Retina (tissue), 1 donor: ENCODE measurements around the gene RAET1L.
"Not testable (repeated sequence)": the region's sequence is repeated elsewhere in the genome, so short reads cannot be mapped to it uniquely, and the experiment has no call there.

Experiments
- DNase-seq: peaks from one replicate; pipeline ENCODE4 v3.0.0-alpha.2; 2016

RAET1L gene

GRCh38 chr6:149990212-149990660 is 35.1 kb downstream of the RAET1L start:
- DNase-seq, result peak; percentile 65

GRCh38 chr6:149988550-149989346 is 36.6 kb downstream of the RAET1L start:
- DNase-seq, result no peak

GRCh38 chr6:149987602-149988107 is 37.7 kb downstream of the RAET1L start:
- DNase-seq, result no peak

GRCh38 chr6:149985481-149985937 is 39.8 kb downstream of the RAET1L start:
- DNase-seq, result no peak

GRCh38 chr6:149984773-149985172 is 40.6 kb downstream of the RAET1L start:
- no peak for DNase-seq

GRCh38 chr6:149983145-149983544 is 42.2 kb downstream of the RAET1L start:
- DNase-seq, result no peak

GRCh38 chr6:149979293-149979692 is 46.0 kb downstream of the RAET1L start:
- no peak for DNase-seq

GRCh38 chr6:149978610-149979009 is 46.7 kb downstream of the RAET1L start:
- DNase-seq, result no peak

GRCh38 chr6:149977221-149977620 is 48.1 kb downstream of the RAET1L start:
- DNase-seq, result no peak

GRCh38 chr6:149975400-149975799 is 49.9 kb downstream of the RAET1L start:
- no peak for DNase-seq

GRCh38 chr6:149974825-149975224 is 50.5 kb downstream of the RAET1L start:
- no peak for DNase-seq

GRCh38 chr6:149974394-149974793 is 50.9 kb downstream of the RAET1L start:
- not testable (repeated sequence) for DNase-seq

- no peak for DNase-seq
These were observed 55.7 kb downstream of the RAET1L start for GRCh38 chr6:149969635-149970034.

- not testable (repeated sequence) for DNase-seq
These were observed 56.4 kb downstream of the RAET1L start for GRCh38 chr6:149968909-149969308.
